PFSK-1 (cell line): Measurements from ENCODE around the gene RNFT2.

Experiments
- FOXP2 ChIP-seq: optimal IDR thresholded peaks from 2 replicates; pipeline ENCODE3; 2011; ENCODE audit warnings: borderline replicate concordance, control low read depth, inconsistent platforms; ENCODE audit not compliant: insufficient read depth; ENCODE audit errors: extremely low read length, extremely low read depth
- POLR2AphosphoS5 ChIP-seq: IDR thresholded peaks from 2 replicates; pipeline ENCODE4 v1.6.1; 2012; ENCODE audit warnings: low read depth, mild to moderate bottlenecking, control low read depth, low read length, moderate library complexity
- SIN3A ChIP-seq: IDR thresholded peaks from 2 replicates; pipeline ENCODE4 v1.6.1; 2012; ENCODE audit warnings: mild to moderate bottlenecking, low read length, moderate library complexity, borderline replicate concordance; ENCODE audit not compliant: insufficient read depth
- TAF1 ChIP-seq: IDR thresholded peaks from 2 replicates; pipeline ENCODE4 v1.6.1; 2012; ENCODE audit warnings: low read length, control low read depth, borderline replicate concordance; ENCODE audit not compliant: insufficient read depth
- TF ChIP-seq, protein P1 (sequence below), 2 experiments: IDR thresholded peaks; 2 replicates each; pipeline versions ENCODE4 v1.6.1 to v1.8.0; 2011 to 2012; ENCODE audit warnings: low read depth in 2 of 2, low read length in 2 of 2, control low read depth in 1 of 2, inconsistent platforms in 1 of 2, mild to moderate bottlenecking in 1 of 2, moderate library complexity in 1 of 2; ENCODE audit not compliant: insufficient read depth in 1 of 2

- no peak for TF ChIP-seq TAF1
- no peak for TF ChIP-seq POLR2AphosphoS5
- TF ChIP-seq, protein P1, sequence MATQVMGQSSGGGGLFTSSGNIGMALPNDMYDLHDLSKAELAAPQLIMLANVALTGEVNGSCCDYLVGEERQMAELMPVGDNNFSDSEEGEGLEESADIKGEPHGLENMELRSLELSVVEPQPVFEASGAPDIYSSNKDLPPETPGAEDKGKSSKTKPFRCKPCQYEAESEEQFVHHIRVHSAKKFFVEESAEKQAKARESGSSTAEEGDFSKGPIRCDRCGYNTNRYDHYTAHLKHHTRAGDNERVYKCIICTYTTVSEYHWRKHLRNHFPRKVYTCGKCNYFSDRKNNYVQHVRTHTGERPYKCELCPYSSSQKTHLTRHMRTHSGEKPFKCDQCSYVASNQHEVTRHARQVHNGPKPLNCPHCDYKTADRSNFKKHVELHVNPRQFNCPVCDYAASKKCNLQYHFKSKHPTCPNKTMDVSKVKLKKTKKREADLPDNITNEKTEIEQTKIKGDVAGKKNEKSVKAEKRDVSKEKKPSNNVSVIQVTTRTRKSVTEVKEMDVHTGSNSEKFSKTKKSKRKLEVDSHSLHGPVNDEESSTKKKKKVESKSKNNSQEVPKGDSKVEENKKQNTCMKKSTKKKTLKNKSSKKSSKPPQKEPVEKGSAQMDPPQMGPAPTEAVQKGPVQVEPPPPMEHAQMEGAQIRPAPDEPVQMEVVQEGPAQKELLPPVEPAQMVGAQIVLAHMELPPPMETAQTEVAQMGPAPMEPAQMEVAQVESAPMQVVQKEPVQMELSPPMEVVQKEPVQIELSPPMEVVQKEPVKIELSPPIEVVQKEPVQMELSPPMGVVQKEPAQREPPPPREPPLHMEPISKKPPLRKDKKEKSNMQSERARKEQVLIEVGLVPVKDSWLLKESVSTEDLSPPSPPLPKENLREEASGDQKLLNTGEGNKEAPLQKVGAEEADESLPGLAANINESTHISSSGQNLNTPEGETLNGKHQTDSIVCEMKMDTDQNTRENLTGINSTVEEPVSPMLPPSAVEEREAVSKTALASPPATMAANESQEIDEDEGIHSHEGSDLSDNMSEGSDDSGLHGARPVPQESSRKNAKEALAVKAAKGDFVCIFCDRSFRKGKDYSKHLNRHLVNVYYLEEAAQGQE (IDR thresholded peaks at IDR 0.05; ENCODE audit: insufficient read depth in 1 of 2, low read depth in 2 of 2, low read length in 2 of 2): no peak
- no peak for TF ChIP-seq SIN3A
- no peak for TF ChIP-seq FOXP2
Measured at GRCh38 chr12:116739381-116739887, 1.3 kb downstream of the RNFT2 start.
